NCI-H2081 (cell line): ENCODE measurements around the gene CLIC4.

Experiments used
- DNase-seq, 2 experiments: peaks; one replicate each; lab custom pipeline; 2025; lab: John Stamatoyannopoulos, UW

Gene CLIC4

DNA sequence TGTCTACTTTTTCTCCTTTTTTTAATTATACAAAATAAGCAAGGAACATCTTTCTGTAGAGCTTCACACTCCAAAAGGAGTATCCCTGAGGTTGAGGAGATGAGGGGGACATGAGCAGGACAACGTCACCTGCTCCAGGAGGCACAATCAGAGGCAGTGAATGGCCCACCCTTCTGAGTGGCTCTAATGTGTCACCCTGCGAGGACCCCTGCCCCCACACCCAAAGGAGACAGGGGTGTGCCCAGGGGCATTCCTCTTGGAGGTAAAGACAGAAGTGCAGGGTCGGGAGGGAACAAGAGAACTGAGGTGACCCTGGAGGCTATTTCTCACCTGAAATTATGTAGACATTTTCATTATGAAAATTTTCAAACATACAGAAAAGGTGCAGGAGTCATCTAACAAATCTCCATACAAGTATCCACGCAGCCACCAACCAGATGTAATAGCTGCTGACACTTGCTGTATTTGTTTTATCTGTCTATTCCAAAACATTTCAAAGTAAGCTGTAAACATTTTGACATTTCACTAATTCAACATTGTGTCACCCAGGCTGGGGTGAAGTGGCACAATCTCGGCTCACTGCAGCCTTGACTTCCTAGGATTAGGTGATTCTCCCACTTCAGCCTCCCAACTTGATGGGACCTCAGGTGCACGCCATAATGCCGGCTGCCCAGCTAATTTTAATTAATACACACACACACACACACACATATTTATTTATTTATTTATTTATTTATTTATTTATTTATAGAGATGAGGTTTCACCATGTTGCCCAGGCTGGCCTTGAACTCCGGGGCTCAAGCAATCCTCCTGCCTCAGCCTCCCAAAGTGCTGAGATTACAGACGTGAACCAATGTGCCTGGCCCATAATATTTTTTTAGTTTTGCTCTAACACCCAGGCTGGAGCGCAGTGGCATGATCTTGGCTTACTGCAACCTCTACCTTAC, 114.1 kb downstream of the CLIC4 start:
- no peak for DNase-seq

DNA sequence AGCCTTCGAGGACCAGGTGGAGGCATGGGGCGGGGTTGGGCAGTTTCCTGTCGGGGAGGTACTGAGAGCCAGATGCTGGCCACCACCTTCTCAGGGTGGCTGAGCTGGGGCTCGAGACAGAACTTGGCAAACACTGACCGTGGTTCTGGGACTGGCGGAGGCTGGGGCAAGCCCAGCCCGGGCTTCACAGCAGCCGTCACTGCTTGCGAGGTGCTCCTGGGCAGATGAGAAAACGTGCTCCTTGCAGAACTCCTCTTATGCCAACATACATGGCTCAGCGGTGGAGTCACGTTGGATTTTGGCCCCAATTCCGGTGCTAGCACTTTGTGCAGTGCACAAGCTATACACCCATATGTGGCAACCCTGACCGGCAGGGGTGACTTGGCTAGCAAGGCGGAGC, 115.6 kb downstream of the CLIC4 start:
- DNase-seq: no peak

DNA sequence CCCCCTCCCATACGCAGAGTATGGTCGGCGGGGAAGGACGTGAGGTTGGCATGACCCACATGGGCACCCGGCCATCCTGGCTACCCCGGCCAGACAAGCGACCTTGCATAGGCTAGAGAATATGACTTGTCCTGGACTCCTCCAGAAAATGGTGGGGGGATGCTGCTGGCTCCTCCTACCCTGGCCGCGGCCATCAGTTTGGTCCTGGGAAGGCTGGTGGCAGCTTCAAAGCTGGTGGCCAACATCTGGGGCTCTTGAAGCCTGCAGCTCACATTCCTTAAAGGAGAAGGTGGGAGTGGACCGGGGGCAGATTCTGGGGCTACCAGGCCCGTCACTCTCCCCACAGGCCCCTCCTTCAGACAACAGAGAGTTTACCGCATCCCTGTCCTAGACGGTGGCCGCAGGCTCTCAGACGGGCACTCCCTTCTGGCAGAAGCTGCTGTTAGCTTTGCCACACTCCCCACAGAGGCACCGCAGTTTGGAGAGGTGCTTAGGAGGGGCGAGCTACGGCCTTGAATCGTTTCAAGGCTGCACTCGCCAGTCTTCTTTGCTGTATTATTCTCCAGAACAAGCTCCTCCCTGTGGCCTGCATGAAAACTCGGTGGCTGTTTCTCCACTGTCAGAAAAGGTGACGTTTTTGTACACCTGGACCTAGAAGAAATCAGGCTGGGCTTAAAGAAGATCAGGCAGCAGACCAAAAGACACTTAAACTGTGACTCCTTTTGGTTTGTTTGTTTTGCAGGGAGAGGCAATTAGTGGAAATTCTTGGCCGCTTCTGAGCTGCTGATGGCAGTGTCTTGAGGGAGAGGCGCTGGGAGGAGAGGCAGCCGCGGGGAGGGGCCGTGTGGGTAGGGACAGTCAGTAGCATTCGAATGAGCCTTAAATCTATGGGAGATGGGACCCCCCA, 116.8 kb downstream of the CLIC4 start:
- DNase-seq: no peak

DNA sequence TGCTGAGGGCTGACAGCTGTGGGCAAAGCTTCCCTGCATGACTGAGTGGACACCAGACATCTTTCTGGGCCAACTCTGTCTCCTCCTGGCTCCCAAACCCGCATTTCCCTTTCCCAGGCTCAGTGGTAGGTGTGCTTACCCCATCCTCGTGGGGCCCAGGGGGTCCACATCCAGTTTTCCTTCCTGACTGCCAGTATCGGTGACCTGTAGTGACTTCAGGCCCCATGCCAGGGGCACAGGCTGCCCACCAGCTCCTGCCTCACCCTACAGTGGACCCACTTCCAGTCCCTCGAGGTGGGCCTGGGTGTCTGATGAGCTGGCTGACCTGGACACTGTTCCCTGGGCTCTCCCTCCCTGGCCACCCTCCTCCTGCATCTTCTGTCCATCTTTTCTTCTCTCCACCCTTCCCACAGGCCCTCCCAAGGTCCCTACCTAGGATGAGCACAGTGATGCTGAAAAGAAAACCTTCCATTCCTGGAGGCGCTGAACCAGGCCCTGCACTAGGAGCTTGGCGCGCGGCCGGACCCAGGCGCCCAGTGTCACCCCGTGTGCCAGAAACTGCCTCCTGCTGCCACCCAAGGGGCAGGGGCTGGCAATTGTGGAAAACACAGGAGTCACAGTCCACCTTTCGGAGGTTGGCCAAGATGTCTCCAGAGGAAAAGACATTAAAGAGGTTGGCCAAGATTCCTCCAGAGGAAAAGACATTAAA, 117.7 kb downstream of the CLIC4 start:
- no peak for DNase-seq

DNA sequence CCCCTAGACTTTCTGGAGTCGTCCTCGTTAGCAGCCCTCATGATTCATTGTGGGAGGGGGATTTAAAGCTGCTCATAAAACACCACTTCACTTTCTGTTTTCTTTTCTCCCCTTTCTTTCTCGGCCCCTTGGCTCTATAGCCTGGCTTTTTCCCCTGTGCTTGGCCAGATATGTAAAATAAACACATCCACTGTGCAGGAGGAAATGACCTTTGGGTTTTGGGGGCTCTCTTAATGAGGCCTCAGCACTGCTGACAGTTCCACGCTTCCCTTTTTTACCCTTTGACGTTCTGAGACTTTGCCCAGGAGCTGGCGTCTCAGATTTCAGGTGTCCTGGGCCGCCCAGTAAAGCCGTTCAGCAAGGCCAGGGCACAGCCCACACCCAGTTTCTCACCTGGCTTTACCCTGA, 119.1 kb downstream of the CLIC4 start:
- DNase-seq: no peak

DNA sequence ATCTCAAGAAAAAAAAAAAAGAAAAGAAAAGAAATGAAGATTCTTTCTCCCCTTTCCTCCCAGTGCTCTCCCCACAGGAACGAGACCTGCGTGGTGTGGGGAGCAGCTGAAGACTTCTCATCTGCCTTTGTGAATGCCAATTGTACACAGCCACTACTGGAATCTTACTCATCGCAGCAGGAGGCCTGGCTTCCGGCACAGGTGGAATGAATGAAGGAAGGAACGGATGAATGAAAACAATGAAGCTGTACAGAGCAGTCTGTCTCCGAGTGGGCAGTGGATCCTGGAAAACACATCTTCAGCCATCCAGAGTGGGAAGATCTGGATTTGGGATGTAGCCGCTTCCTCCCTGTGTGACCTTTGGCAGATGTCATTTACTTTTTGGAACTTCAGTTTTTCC, 119.9 kb downstream of the CLIC4 start:
- DNase-seq: no peak

DNA sequence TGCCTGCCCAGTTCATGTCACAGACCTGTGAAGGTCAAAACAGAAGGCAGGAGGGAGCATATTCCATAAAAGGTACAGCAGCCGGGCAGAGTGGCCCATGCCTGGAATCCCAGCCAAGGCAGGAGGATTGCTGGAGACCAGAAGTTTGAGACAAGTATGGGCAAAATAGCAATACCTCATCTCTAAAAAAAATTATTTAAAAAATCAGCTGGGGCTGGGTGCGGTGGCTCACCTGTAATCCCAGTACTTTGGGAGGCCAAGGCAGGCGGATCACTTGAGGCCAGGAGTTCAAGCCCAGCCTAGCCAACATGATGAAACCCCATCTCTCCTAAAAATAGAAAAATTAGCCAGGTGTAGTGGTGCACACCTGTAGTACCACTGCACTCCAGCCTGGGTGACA, 120.3 kb downstream of the CLIC4 start:
- no peak for DNase-seq

DNA sequence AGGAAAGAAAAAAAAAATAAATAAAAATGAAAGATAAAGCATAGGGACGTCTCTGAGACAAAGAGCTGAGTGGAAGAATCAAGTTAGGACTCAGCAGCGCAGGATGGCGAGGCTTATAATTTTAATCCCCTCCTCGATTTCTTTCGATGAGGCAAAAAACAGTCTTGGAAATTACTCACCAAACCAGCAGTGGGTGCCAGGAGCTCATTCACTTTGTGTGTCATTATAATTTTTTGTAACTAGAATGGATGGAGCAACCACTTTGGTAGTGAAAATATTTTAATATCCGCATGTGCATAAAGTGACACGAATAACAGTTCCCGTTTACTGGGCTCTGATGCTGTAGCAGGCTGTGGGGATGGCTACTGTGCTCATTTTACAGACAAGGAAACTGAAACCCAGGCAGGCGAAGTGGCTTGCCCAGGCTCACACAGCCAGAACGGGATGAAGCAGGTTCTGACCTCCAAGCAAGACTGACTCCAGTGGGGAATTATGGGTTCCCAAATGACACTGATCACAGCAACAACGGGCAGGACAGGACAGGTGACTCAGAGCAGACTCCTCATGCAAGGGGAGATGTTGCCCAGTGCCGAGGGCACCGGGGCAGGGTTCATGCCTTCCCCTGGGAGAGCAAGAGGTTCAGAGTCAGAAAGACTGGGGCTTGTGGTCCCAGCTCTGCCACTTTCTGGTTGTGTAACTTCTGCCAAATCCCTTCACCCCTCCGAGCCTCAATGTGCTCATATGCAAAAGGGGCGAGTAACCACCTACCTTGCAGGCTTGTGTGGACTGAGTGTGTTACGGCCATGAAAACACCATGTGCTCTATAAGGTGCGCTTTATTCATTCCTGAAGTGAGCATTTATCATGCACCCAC, 121.2 kb downstream of the CLIC4 start:
- DNase-seq: no peak

DNA sequence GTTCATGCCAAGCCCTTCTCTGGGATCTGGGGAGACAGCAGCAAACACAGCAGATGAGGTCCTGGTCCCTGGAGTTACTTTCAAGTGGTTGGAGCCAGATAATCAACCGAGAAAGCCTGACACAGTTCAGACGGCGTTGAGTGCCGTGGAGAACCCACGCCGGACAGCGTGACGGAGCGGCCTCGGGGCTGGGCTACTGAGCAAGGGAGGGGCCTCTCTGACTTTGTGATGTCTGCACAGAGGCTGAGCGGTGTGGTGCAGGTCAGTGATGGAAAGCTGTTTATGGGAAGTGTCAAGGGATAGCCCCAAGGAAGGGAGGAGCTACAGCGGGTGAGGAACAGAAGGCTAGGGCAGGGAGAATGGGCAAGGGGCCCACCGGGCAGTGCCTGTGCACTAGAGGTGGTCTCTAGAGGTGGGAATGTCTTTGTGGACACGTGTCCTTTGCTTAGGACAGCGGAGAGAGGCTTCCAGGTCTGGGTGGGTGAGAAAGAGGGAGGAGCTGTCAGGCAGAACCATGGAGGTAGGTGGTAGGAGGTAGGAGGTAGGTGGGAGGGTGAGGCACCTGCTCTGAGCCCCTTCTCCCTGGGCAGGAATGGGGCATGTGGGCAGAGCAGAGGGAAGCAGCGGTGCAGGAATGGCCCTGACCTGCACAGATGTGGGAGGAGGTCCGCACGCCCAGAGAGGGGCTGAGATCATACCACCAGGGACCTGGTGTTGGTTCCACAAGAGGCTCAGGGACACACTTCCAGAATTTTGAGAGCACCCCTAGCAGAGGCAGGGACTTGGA, 122.0 kb downstream of the CLIC4 start:
- DNase-seq: no peak

DNA sequence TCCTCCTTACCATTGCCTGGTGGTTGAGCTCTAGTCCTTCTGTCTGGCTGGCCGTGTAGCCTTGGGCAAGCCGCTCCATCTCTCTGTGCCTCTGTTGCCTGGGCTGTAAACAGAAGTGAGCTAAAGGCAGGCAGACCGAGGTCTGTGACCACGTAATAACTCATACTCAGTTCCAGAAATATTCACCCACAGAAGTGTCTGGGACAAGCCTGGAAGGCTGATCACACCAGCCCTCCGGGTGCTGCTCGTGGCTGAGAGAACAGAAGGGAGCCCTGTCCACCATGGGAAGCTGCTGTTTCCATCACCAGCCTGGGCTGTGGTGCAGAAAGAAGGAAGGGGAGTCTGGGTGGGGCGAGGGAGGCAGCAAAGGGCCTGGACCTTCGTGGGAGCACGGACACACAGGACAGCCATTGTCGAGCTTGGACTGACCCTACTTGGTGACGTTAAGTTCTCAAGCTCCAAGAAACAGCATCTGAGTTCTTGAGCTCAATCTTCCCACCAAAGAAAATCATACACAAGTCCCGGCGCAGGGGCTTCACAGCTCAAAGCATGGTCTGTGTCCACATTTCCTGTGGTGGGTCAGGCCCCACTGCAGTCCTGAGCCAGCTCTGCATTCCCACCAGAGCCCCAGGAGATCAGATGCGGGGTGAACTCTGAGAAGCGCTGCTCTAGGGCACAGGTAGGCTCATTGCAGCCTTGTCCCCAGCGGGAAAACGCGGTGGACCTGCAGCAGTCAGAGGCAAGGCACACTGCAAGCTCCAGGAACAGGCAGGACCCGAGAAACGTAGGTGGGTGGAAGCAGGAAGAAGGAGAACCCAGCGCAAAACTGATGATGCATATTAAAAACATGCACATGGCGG, 123.0 kb downstream of the CLIC4 start:
- no peak for DNase-seq

DNA sequence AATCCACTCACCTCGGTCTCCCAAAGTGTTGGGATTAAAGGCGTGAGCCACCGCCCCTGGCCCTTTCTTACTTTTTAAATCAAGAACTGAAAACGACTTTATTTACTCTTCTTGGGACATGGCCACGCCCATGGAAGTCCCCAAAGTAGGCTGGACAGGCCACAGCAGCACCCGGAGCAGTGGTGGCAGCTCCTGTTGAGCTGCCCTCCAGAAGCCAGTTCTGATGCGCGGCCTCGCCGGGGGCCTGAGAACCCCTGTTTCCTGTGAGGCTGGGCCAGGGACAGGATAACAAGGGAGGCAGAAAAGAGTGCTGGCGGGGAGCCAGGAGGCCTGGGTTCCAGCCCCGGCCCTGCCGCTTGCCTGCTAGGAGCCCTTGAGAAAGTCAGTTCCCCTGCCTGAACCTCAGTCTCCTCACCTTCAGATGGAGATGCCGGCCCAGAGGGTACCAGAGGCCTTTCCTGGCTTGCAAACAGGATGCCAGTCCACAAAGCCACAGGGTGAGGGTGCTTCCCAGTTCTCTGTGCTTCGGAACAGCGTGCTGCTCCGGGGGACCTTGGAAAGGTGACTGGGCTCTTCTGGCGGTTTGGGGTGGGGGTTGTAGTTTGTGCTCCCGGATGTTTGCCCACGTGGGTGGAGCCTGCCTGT, 125.4 kb downstream of the CLIC4 start:
- no peak for DNase-seq

DNA sequence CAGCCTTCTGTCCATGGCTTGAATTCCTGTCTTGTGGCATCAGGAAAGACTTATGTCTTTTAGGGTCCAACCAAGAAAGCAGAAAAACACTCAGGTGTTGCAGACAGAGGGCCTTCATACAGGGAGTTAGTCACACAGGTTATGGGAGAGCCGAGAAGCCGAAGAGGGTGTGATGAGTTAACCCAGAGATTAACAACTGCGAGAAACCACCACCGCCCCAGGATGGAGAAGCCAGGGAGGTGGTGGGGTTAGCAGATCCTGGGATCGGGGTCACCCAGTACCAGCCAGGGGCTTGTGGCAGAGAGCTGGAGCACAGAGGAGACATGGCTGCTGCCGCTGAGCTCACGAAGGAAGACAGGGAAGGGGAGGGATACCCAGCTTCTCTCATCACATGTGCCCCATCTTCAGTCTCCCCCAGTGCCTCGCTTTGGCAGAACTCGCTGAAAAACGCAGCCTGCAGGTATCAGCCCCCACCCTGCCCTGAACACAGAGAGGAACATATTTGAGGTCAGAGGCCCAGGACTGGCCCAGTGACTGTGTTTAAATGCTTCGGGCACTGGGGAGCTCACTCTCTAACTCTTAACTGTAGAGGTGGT, 126.2 kb downstream of the CLIC4 start:
- DNase-seq: no peak

DNA sequence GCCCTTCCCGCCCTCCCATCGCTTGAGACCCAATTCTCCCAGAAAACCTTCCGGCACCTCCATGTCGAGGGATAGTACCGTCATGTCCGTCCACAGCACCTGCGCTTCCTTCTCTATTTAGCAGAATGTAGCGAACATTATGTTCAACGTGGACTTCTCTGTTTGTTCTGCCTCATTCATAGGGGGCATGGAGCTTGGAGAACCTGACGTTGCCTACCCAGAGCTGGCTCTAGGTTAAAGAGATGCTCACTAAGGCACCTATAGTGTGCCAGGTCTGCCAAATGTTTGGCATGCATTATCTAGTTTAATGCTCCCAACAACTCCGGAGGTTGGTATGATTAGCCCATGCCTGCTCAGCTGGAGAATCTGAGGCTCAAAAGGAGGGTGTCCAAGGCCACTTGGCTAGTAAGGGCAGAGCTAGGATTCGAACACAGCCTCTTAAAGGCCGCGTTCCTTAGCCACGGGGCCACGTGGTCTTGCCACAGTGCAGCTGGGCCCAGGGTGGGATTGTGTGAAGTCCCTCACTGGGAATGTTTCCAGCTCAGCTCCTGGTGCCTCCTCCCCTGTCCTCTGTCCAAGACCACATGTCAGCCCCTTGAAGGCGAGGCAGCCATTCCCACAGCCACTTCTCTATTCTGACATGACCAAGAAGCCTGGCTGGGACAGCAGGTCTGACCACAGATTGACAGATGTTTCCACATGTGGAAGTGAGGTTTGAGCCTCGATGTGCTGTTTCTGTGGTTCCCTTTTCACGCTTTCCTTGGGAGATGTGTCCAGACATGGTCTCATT, 127.0 kb downstream of the CLIC4 start:
- DNase-seq: no peak

DNA sequence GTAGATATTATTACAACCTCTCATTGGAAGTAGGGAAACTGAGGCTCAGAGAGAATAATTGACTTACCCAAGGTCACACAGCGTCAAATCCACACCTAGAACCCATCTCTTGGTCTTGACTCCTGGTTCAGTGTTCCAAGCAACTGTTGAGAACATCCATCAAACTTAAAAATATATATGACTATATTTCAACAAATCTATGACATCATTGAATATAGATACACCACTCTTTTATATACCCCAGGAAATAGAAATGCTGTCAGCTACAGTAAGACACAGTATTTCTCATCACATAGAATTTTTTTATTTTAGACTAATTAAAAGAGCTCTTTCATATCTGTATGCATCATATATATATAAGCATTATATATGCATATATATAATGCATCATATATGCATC, 127.9 kb downstream of the CLIC4 start:
- DNase-seq: no peak

DNA sequence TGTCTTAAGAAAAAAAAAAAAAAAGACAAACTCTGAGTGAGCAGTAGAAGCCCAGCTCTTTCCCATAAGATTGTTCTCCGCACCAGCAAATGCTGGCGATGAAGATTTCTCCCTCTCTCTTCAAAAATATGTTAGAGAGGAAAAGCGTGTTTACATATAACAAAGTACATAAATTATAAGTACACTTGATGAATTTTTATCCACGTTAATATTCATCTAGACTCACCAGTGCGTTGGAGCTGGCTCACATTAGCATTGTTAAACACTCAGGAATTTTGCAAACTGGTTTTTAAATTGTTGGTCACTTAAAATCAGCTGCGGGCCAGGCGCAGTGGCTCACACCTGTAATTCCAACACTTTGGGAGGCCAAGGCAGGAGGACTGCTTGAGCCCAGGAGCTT, 128.8 kb downstream of the CLIC4 start:
- DNase-seq: no peak

DNA sequence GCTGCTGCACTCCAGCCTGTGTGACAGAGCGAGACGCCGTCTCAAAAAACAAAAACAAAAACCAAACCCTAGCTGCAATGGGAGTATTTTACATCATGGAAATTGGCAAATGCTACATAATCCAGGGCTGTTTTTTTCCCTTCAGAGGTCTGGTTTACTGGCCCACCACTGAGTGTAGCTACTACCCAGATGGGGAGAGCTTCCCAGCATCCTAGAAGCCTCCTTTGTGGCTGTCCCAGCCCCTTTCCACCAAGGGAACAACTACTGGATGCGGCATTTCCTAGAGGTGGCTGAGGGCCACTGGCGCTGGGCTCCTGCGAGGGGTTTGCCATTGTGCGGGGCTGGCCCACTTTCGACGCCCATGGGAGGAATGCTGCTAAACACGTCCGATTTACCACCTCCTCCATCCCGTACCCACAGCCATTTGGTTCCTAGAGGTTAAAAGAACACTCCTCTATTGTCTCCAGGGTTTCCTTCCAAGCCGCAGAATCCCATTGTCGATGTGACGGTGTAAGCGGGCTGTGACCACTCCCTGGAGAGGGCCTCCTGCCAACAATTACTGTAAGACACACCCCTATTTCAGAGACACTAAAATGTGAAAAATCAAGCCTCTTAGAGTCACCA, 129.5 kb downstream of the CLIC4 start:
- DNase-seq: no peak

DNA sequence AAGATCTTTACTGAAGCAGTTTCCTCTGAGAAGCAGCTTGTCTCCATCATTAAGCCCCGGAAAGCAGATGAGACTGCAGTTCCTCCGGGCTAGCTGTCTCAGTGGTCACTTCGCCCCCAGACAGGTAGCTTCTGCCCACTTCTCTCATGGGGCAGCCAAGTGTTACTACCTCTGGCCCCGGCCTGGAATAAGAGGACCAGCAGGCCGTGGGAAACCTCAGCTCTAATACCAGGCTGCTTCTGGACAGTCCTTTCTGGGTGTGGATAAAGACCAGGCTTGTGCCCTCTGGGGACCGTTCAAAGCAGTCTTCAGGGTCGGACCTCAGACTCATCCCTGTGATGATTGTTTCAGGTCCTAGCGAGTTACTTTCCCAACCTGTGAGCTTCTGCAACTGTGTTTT, 130.0 kb downstream of the CLIC4 start:
- no peak for DNase-seq
